Pancreas (tissue), 10 donors: ENCODE data around the gene EXOSC7. TPM values are rescaled to one million over a fixed set of nuclear protein-coding genes. Genes with fewer than 3 reads are reported as not detected.

Experiments used
- ATAC-seq, 4 donors: fragments of 200-7000 bp; cut with Tn5 transposase; one replicate each; pipeline versions ENCODE4 v1.8.0 to v1.9.1; 2020; ENCODE audit warnings: mild to moderate bottlenecking in 4 of 4, moderate library complexity in 4 of 4
- DNase-seq, 6 donors: peaks; one replicate each; pipeline ENCODE4 v3.0.0-alpha.2; 2020
- FAIRE-seq: peaks from 2 replicates; lab custom pipeline; 2012; peaks lifted over from hg19 to GRCh38; lab: Jason Lieb, UNC
- H3K27ac ChIP-seq, 4 donors: fragments of 200-600 bp; sonication (generic); 1 replicate in 3 of 4; 2 replicates in 1 of 4; pipeline versions ENCODE4 v1.5.0 to v1.8.0; 2020
- H3K27me3 ChIP-seq, 4 donors: fragments of 200-600 bp; one replicate each; pipeline ENCODE4 v1.8.0; 2021
- H3K36me3 ChIP-seq, 3 donors: fragments of 200-600 bp; sonication (generic) in 1 of 3; one replicate each; pipeline versions ENCODE4 v1.5.0 to v1.8.0; 2020 to 2021
- H3K4me1 ChIP-seq, 3 donors: fragments of 200-600 bp; one replicate each; pipeline ENCODE4 v1.8.0; 2021
- H3K4me3 ChIP-seq, 4 donors: fragments of 200-600 bp; sonication (generic) in 2 of 4; one replicate each; pipeline versions ENCODE4 v1.5.0 to v1.8.0; 2020 to 2021
- H3K9me3 ChIP-seq, 4 donors: fragments of 200-600 bp; one replicate each; pipeline ENCODE4 v1.8.0; 2021
- WGBS, 2 donors: extraction: QIAGEN DNeasy Blood & Tissue Kit; methylation state at CpG; one replicate each; pipeline ENCODE4 v1.1.7; 2013; 5-methylcytosine and 5-hydroxymethylcytosine counted together
- intact Hi-C, 3 donors: fragments of 100-400 bp; cut with DNase I; formaldehyde crosslinking; loops; one replicate each; pipeline versions ENCODE4 v1.11.1 to v1.14.2; 2022
- polyA plus RNA-seq, 2 donors: library from polyadenylated mRNA; stranded (reverse); fragments of 200-250 nt; gene quantifications; one replicate each; pipeline ENCODE4 v1.2.3, GENCODE V29; 2013
- total RNA-seq, 6 donors: library from RNA; stranded (reverse); fragmentation: NEBNext Ultra II Directional in 4 of 6; extraction: Animal tissue kit (Norgen Biotek cat#: 25700) in 4 of 6; gene quantifications; one replicate each; pipeline versions ENCODE4 v1.2.1 to v1.2.4, GENCODE V29; 2021 to 2023
- TF ChIP-seq, protein P1 (sequence below), 4 donors: fragments of 200-600 bp; sonication (generic) in 3 of 4; IDR thresholded peaks; one replicate each; pipeline versions ENCODE4 v1.5.0 to v1.8.0; 2021; ENCODE audit warnings: antibody characterized with exemption in 4 of 4
- donor health status: healthy with polysubstance abuse.
- donor health status: DM: no; HTN: no; CAD: no; lungs with moderate emphysema.
- donor health status: DM: no; HTN: no; CAD: no.
- donor health status: control.
- donor health status: control.
- donor health status: Bipolar disorder and iron deficiency.
- donor health status: DM: yes; HTN: yes; CAD: no.
- donor health status: DM: no; HTN: no; CAD: no.
- donor health status: DM: no; HTN: no; CAD: no.
- donor health status: DM: yes; HTN: yes; CAD: no.

The EXOSC7 gene
- total and polyA plus RNA-seq, 8 donors = 9.2 to 21.8 (median 13.5) TPM

GRCh38 chr3:45026957-45027356 is 50.9 kb downstream of the EXOSC7 start:
- FAIRE-seq = no peak
- Histone ChIP-seq H3K27ac (no peak overlapping the region), H3K4me3 (no peak overlapping the region), H3K36me3 (no peaks in the 10 kb centered on the region), H3K9me3 (no peaks in the 10 kb centered on the region), H3K4me1 (peaks cover 0 to 2% (median 0%) of the 10 kb centered on the region in 3 donors), H3K27me3 (peaks cover 0 to 5% (median 0%) of the 10 kb centered on the region in 4 donors)
- intact Hi-C loops = no loop called here
- WGBS, 2 donors = 38 to 47% methylated on average over 4 of the region's 4 CpGs
- TF ChIP-seq, protein P1, sequence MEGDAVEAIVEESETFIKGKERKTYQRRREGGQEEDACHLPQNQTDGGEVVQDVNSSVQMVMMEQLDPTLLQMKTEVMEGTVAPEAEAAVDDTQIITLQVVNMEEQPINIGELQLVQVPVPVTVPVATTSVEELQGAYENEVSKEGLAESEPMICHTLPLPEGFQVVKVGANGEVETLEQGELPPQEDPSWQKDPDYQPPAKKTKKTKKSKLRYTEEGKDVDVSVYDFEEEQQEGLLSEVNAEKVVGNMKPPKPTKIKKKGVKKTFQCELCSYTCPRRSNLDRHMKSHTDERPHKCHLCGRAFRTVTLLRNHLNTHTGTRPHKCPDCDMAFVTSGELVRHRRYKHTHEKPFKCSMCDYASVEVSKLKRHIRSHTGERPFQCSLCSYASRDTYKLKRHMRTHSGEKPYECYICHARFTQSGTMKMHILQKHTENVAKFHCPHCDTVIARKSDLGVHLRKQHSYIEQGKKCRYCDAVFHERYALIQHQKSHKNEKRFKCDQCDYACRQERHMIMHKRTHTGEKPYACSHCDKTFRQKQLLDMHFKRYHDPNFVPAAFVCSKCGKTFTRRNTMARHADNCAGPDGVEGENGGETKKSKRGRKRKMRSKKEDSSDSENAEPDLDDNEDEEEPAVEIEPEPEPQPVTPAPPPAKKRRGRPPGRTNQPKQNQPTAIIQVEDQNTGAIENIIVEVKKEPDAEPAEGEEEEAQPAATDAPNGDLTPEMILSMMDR (IDR thresholded peaks at IDR 0.05) = no peak
- peak in 1 of 6 donors; percentile 22 for DNase-seq
- ATAC-seq = peak in 3 of 4 donors; percentile 30 to 37 (median 36)

GRCh38 chr3:45027441-45027840 is 51.4 kb downstream of the EXOSC7 start:
- 79 to 87% methylated on average over 4 of the region's 4 CpGs for WGBS, 2 donors

DNA sequence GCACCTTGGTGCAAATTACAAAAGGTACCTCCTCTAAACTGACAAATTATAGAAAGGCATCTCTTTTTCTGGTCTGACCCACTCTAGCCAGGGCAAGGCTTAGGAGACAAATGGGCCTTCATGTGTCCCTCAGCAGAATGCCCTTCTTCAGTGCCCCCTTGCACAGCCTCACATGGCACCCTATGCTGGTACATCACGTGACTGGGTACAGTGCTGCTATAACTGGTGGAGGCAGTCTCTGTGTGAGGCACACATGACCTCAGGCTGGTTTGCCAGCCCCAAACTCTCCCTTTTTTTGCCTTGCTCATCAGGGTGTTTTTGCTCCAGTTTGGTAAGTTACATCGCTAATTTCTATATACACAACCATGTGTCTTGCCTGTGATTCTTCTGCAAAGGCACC is 53.2 kb downstream of the EXOSC7 start:
- no peak for FAIRE-seq
- TF ChIP-seq, protein P1 (IDR thresholded peaks at IDR 0.05) = no peak
- Histone ChIP-seq H3K4me1 (peaks cover 0 to 2% (median 0%) of the 10 kb centered on the region in 3 donors), H3K36me3 (no peaks in the 10 kb centered on the region), H3K9me3 (no peaks in the 10 kb centered on the region), H3K4me3 (no peak overlapping the region), H3K27me3 (peaks cover 0 to 5% (median 0%) of the 10 kb centered on the region in 4 donors), H3K27ac (no peak overlapping the region)
- intact Hi-C loops = no loop called here
- DNase-seq = no peak
- WGBS, 2 donors = 80% methylated on average over 2 of the region's 2 CpGs
- ATAC-seq = no peak

More at GRCh38 chr3:45027441-45027840, 51.4 kb downstream of the EXOSC7 start:
- Histone ChIP-seq H3K4me1 (peaks cover 0 to 2% (median 0%) of the 10 kb centered on the region in 3 donors), H3K36me3 (no peaks in the 10 kb centered on the region), H3K27ac (no peak overlapping the region), H3K9me3 (no peaks in the 10 kb centered on the region), H3K27me3 (peaks cover 0 to 5% (median 0%) of the 10 kb centered on the region in 4 donors), H3K4me3 (no peak overlapping the region)
- DNase-seq (no peak), FAIRE-seq (no peak), ATAC-seq (no peak)
- intact Hi-C loops = no loop called here
- TF ChIP-seq, protein P1 (IDR thresholded peaks at IDR 0.05) = no peak

DNA sequence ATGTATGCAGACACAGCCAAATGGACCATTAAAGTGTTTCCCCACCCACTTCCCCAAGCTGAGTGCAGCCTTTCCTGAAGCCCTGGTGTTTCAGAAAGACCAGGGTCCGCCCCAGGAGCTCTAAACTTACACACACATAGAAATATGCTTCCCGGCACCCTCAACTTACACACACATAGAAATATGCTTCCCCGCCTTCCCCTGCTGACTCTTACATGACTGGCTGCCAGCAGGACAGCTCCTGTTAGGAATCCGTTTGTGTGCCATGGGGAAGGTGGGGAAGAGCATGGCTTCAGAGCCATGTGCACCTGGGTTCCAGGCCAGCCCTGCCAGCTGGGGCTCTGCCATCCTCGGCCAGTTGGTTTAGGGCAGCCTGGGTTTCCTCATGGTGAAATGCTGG is 53.6 kb downstream of the EXOSC7 start:
- no peak for ATAC-seq
- TF ChIP-seq, protein P1 (IDR thresholded peaks at IDR 0.05) = no peak

DNA sequence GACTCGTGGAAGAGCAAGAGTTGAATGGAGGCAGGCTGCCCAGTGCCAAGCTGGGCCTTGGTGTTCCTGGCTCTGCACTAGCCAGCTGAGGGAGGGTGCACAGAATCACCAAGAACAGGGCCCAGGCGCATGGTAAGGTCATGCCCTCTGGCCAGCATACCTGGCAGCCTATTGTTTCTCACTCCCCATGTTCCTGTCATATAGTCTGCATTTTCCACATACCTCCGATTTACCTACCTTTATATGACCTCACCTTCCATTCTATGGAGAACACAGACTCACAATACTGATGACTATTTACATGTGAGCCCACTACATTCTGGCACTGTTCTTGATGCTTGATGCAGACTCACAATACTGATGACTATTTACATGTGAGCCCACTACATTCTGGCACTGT is 55.5 kb downstream of the EXOSC7 start:
- intact Hi-C loops = loop anchor here in 1 of 3 donors (5.0 to 10.0 kb wide), 2 partner anchors 186 to 463 kb away; no protein-coding TSS in a partner anchor
- Histone ChIP-seq H3K36me3 (no peaks in the 10 kb centered on the region), H3K4me3 (no peak overlapping the region), H3K9me3 (no peaks in the 10 kb centered on the region), H3K27ac (no peak overlapping the region), H3K4me1 (peaks cover 0 to 3% (median 0%) of the 10 kb centered on the region in 3 donors), H3K27me3 (peaks cover 0 to 5% (median 0%) of the 10 kb centered on the region in 4 donors)
- FAIRE-seq (no peak), ATAC-seq (no peak), DNase-seq (no peak)
- 63 to 66% methylated on average over 3 of the region's 3 CpGs for WGBS, 2 donors
- TF ChIP-seq, protein P1 (IDR thresholded peaks at IDR 0.05) = no peak

More for the DNA sequence above, 53.6 kb downstream of the EXOSC7 start:
- Histone ChIP-seq H3K9me3 (no peaks in the 10 kb centered on the region), H3K36me3 (no peaks in the 10 kb centered on the region), H3K27me3 (peaks cover 0 to 5% (median 0%) of the 10 kb centered on the region in 4 donors), H3K4me1 (peaks cover 0 to 2% (median 0%) of the 10 kb centered on the region in 3 donors), H3K27ac (no peak overlapping the region), H3K4me3 (no peak overlapping the region)
- no peak for FAIRE-seq
- DNase-seq = no peak
- WGBS, 2 donors = 66 to 70% methylated on average over 5 of the region's 5 CpGs
- intact Hi-C loops = loop anchor here in 1 of 3 donors (5.0 to 10.0 kb wide), 2 partner anchors 188 to 465 kb away; no protein-coding TSS in a partner anchor
